HG03045 (cell line): ENCODE data around the gene DCAF7.

Experiments used
- ATAC-seq: cut with Tn5 transposase; IDR thresholded peaks from one replicate; pipeline ENCODE4 v1.9.1; 2021; ENCODE audit warnings: mild to moderate bottlenecking, moderate library complexity; ENCODE audit not compliant: unreplicated experiment

The DCAF7 gene

DNA sequence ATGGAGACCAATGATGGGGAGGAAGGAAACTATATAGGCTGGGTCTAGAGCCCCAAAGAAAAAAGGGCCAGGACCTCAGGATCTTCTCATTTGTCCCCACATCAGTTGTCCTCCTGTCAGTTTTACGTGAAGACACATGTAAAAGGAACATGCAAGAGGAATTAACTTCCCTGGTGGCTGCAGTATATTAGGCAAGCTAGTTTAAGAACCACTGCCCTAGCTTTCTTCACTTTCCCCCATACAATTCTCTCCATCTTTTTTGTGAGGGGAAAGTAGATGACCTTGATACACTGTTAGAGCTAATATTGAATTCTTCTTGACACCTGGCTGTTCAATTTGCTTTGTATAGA is 74.2 kb downstream of the DCAF7 start:
- no peak for ATAC-seq

GRCh38 chr17:63626551-63627180 is 76.4 kb downstream of the DCAF7 start:
- ATAC-seq: no peak

DNA sequence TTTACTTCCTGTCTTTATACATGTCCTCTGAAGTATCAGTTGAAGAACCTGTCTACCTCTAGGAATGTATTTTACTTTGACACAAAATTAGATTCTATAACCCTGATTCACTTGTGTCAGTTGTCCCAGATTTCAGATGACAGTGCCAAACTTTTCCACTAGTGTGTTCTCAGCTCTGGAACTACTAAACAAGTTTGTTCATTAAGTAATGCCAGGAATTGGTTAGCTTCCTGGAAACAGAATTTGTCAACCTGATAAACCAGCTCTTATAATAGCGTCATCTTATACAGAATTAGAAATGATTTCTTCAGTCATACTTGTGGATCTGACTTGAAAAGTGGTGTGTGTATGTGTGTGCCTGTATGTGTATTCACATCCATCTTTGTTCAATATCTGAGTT is 79.3 kb downstream of the DCAF7 start:
- ATAC-seq: no peak

DNA sequence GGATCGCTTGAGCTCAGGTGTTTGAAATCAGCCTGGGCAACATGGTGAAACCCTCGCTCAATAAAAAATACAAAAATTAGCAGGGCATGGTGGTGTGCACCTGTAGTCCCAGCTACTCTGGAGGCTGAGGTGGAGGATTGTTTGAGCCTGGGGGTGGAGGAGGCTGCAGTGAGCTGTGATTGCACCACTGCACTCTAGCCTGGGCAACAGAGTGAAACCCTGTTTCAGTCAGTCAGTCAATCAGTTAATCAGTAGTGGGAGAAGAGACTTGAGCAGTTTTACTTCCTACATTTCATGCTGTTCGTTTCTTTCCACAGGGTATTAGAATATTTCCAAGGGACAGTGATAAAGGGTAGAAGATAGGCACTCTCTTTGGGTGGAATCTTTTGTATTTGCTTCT is 80.8 kb downstream of the DCAF7 start:
- no peak for ATAC-seq

- ATAC-seq: no peak
These were observed 81.3 kb downstream of the DCAF7 start for GRCh38 chr17:63631626-63632025.

DNA sequence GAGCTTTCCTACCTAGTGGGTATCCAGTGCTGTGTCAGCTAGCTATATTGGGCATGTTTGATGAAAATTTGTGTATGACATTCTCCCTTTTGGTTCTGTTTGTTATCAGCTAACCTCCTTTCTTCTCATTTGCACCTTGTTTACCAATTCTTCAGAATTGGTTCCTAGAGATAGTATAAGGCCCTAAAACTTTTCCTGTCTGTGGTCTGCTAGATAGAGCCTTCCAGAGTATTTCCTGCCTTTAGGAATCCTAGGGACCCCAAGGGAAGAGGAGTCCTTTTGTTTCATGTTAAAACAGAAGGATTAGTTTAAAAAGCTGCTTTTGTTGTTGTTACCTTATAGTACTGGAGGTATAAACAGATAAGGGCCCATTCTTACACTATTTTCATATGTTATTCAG is 83.5 kb downstream of the DCAF7 start:
- no peak for ATAC-seq

- ATAC-seq: no peak
These were observed 83.9 kb downstream of the DCAF7 start for GRCh38 chr17:63634163-63634562.

DNA sequence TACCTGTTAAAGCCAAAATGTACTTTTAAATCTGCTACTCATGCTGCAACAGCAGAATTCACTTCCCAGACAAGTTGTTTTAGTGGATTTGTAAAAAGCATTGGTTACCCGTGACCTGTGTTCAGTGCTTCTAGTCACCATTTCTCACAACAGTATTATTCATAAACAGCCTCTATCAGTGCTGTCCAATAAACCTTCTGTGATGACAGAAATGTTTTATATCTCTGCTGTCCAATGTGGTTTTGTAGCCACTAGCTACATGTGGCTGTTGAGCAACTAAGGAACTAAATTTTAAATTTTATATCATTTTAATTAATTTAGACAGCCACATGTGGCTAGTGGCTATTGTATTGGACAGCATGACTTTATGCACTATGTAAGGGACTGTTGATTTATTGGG is 84.5 kb downstream of the DCAF7 start:
- ATAC-seq: no peak

DNA sequence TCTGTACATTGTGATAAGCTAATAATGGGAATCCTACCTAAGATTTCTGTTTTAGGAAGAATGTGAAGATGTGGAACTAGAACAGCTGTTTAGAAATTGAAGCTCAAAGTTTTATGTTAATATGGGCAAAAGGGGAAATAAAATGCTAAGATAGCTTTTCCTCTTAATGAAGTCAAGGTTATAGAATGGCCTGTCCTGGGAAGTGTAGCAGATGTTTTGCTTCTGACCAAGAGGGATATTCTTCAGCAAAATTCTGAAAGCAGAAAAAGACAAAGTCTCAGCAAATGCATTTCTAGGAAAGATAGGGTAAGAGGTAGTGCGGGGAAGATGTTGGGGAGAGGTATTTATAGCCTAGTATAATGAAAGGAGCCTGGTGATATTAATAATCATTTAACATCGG is 85.0 kb downstream of the DCAF7 start:
- no peak for ATAC-seq

GRCh38 chr17:63635787-63636186 is 85.5 kb downstream of the DCAF7 start:
- ATAC-seq: no peak

GRCh38 chr17:63639125-63639524 is 88.8 kb downstream of the DCAF7 start:
- no peak for ATAC-seq

DNA sequence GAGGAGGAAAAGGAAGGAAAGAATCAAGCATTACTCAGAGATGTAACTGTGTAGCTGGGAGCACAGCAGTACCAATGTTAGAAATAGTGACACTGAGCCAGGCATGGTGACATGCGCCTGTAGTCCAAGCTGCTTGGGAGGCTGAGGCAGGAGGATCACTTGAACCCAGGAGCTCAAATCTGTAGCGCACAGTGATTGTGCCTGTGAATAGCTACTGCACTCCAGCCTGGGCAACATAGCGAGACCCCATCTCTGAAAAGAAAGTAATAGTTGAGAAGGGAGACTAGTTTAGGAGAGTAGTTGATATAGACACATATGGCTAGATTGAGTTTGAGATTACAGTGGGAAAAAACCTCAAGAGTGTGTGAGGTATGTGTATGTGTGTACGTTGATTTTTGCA is 89.8 kb downstream of the DCAF7 start:
- ATAC-seq: no peak

DNA sequence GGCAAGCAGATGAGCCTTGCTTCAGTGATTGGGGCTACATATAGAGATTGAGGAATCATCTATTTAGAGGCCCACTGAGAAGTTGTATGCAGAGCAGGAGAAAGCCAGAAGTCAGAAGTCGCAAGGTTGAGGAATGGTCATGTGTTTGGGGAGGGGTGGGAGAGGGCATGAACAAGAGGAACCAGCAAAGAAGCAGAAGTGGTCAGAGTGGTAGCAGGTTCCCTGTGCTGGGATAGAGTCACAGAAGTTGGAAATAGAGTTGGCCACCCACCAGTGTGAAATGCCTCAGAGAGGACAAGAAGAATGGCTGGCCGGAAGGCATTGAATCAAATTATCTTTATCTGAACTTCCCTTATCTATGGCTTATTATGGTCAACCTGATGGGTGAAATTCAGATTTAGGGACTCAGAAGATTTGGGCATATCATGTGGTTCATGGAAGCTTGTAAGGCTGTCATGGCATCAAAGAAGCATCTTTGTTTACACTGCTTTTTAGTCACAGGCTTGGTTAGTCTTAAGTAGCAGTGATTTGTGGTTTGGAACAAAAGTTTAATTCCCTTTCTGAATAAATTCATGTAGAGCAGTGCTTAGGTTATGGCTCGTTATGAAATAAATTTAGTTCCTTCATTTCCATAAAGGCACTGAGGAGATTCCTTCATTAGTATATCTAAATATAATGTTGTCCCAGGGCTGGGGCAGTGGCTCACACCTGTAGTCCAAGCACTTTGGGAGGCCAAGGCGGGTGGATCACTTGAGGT is 91.6 kb downstream of the DCAF7 start:
- no peak for ATAC-seq
